GM15510 (cell line): Measurements from ENCODE around the gene DOCK9.

Experiments
- POLR2A ChIP-seq: IDR thresholded peaks from 3 replicates; pipeline ENCODE4 v1.6.1; 2011; ENCODE audit warnings: borderline replicate concordance; ENCODE audit not compliant: insufficient read length; ENCODE audit errors: extremely low read depth

The DOCK9 gene

DNA sequence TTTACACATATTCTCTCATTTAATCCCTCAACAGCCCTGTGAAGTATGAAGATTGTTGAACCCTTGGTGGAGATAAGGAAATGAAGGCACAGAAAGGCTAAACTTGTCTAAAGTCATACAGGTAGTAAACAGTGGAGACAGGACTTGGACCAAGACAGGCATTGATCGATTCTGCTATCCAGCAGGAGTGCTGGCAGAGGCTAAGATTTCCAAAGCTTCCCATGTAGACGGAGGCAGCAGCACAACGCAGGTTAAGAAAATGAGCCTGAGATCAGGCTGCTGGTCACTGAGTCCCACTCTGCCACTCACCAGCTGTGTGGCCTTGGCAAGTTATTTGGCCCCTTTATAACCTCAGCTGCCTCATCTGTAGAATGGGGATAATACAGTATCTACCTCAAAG lies 140.0 kb downstream of the DOCK9 start:
- TF ChIP-seq POLR2A, result no peak

DNA sequence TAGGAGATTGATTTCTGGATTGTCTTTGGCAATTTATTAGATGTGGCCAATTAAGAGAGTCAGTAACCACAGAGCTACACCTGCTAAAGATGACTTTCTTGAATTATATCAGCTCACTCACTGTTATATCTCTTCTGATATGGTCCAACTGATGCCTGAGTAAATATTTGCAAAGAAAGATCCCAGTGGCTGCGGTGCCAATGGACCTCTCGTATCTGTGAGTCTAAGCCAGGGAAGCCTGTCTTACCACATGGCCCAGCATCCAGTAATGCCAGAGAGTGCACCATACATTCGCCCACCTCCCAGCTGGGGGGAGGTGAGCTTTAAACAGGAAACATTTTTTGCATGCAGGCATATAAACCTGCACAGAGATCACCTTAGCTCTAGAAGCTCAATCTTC lies 142.7 kb downstream of the DOCK9 start:
- no peak for TF ChIP-seq POLR2A

DNA sequence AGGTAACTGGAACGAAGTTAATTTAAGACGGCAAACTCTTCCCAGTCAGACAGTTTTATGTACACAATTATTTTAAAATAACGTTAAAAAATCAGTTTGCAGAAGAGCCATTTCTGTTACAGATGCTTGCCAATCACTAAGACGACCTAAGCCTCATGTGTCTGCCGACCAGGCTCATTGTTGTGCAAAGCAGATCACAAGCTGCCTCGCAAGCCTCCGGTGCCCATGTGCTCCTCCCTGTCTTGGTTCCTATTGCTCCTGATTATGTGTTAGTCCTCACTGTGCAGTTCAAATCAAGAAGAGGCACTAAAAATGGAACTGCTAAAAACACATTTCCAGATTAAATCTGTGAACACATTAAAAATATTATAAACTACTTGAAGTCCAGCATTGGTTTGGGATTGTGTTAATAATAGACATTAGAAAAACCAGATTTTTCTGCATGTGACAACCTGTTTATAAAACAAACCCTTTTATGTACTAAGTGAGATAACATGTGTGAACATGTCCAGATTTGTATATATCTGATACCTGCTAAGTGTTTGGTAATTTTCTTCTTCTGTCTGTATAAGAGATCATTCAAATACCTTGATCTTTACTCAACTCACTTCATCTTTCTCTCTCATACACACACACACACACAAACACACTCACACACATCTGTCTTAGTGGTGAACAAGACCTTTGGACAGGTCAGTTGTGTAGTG lies 143.5 kb downstream of the DOCK9 start:
- no peak for TF ChIP-seq POLR2A

DNA sequence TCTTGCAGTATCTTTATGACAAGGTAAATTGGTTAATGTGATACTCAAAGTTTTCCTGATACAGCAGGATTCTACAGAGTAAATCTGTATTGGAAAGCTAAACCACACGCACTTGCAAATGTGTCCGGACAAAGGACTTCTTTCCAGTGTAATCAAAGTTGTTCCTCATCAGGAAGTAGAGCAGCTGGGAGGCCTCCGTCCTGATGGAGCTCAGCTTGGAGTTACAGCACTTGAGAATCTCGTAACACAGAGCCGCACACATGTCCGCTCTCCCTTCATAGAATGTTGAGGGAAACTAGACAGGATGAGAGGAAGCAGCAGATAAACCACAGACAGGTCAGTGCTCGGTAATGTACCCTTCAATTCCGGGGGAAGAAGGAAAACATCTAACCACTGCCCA lies 146.6 kb downstream of the DOCK9 start:
- no peak for TF ChIP-seq POLR2A

DNA sequence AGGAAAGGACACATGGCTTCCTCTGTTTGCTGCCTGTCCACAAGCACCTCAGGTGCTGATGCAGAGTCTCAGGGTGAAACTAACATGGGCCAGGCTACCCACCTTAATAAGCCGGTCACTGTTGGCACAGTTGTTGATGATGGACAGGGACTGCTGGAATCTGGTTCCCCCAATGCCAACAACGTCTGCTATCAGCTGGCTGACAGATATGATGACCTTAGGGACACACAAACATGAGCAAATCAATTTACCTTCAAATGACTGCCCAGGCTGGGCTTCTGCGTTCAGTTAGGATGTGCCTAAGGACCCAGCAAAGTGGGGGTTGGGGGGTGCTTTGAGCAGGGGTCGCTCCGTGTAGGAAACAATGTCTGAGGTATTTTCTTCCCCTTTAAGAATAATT lies 148.3 kb downstream of the DOCK9 start:
- no peak for TF ChIP-seq POLR2A

DNA sequence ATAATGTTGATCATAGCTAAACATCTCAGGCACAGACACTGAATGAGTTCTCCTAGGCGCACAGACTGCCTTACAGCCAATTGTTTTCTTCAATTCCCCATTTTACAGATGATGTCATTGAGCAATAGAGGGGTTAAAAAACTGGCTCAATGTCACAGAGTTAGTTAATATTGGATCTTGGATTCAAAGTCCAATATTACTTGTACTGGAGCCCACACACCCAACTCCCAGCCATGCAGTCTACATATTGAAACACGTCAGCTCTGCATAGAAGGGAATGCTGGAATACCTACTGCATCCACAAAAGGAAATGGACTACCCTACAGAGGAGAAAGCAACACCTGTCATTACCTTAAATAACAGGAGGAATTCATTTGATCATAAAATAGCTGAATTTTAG lies 149.2 kb downstream of the DOCK9 start:
- TF ChIP-seq POLR2A, result no peak

DNA sequence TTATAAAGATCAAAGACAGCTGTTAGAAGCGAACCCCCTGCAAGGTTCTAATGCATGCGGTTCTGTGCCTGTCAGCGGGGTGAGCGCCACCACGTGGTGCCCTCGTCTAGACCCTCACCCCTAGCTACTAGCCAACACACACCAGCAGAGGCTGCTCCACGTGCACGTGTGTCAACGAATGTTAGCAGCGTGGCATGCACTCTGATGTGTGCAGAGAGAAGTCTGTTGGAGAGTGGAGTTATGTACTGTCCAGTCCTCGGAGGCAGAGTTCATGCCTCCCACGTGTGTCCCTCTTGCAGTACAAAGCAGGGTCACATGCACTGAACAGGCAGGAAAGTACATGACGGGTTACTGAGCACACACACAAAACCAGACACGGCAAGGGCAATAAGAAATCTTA lies 150.4 kb downstream of the DOCK9 start:
- TF ChIP-seq POLR2A, result no peak

DNA sequence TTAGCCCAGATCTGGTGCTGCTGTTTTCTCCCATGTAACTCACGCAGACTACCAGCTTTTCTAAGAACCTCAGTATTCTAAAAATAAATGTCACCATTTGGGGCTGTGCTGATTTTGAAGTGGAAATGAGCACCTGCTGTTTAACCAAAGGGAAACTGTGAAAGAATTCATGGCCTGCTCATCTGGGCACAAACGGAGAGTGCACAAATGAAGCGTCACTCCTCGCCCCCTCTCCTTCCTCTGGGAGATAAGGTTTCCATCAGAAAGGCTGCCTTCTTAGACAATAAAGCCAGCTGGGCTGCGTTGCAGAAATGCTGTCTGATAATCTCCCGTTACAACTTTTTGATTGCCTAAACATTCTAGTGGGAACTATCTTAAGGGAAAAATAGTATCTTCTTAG lies 151.7 kb downstream of the DOCK9 start:
- TF ChIP-seq POLR2A, result no peak

DNA sequence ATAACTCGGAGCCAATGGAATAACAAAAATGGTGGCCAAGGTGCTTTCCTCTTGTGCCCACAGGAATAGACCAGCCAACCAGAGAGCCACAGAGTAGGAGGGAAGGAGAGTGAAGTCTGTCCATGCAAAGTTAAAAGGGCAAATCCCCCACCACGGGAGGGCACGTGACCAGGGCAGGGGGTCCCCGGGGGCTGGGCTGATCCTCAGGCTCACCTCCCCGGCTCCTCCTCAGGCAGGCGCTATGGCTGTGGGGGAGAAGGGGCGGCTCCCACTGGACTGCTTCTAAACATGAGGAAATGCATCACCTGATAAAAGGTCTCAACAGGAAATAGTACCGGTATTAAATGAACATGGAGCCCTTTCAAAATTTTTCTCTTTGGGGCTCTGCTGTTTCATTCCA lies 152.2 kb downstream of the DOCK9 start:
- TF ChIP-seq POLR2A, result no peak

DNA sequence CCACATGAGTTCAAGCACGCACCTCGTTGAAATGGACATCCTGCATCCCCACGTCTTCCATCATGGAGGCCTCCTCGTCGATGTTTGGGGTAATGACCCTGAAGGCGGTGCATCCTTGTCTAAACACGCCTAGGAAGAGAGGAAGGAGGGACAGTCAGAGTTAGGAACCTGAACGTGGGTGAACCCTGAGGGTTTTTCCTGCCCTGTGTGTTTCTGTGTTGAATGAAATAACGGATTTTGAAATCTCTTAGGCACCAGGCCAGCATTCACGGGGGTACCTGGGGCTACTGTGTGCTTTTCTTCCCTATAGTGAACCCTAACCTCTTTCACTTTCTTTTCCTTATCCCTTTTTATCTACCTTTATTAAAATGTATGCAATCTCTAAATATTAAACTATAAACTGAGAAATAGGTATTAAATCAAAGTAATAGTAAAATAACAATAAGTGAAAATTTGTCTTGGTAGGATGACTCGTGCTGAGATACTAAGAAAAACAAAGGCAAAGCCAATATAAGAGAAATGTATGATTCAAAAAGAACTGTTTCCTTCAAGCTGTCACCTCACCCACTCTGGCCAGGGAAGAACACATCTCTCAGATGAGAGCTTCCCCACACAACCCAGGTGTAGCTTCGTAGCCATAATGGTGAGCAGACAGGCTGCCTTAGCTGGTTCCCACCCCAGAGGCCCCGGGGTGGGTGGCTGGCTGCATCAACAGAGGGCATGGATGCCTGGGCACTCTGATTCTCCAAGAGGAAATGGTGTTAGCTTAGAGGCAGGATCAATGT lies 153.3 kb downstream of the DOCK9 start:
- TF ChIP-seq POLR2A, result no peak

DNA sequence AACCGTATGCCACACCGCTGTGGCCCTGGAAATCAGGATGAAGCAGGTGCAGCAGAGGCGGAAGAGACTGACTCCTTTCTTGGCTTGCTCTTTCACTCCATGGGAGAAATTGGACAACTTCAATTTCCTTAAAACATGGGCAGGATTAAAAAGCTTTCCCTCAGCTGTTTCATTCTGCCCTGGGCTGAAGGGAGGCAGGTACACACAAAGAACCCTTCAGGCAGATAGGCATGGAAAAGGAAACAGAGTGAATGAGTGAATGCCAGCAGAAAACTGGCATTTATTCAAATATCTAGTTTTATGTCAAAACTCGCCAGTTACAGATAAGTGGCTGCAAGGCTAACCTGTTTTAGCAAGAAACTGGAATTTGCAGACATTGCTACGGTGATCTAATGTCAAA lies 154.4 kb downstream of the DOCK9 start:
- no peak for TF ChIP-seq POLR2A

DNA sequence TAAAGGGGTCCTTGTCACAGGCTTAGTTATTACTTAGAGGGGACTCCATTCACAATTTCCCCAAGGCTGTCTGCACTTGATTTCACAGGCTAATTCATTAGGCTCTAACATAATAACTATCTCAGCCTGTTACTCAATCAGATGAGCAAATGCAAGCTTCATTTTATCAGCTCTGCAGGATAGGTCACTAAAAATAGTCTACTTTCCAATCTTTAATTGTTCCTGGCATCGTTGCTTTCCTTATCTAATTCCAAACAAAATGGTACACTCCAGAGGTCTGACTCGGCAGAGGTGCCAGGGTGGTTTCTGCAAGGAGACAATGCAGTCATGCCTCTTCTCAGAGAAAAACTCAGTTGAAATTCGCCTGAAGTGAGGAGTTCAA lies 155.6 kb downstream of the DOCK9 start:
- TF ChIP-seq POLR2A, result no peak

DNA sequence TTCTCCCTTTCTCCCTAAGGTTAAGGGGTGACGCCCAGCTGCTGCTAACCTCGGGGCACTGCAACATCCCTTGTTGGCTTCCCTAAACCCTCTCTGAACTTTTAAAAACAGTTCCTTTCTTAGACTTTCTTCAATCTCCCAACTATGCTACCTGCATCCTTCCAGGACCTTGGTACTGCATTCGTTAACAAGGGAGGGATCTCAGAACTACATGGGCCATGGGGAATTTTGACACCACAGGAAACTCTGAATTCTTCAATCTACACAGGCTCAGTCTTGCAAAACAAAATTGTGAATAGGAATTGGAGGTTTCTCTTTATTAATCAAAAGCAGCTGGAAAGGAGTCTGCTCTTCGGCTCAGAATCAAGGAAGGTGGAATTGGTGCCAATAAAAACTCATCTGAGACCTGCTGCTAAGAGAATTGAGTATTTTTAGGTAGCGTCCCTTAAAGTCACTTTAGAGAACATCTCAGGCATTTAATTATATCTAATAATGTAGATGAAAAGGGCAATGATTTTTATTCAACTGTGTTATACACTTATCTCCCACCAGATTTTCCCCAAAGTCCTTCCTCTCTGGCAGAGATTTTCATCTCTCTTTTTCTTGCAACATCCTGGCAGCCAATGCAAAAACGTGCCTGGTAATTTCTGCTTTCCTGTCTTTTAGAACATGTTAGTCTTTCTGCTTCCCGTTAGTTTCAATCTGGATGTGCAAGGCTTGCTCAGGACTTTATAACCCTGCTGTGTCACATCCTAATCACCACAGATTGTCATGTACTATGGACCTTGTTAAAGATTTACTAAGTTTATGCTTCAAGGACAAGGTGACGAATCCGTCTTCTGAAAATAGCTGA lies 156.3 kb downstream of the DOCK9 start:
- TF ChIP-seq POLR2A, result no peak

DNA sequence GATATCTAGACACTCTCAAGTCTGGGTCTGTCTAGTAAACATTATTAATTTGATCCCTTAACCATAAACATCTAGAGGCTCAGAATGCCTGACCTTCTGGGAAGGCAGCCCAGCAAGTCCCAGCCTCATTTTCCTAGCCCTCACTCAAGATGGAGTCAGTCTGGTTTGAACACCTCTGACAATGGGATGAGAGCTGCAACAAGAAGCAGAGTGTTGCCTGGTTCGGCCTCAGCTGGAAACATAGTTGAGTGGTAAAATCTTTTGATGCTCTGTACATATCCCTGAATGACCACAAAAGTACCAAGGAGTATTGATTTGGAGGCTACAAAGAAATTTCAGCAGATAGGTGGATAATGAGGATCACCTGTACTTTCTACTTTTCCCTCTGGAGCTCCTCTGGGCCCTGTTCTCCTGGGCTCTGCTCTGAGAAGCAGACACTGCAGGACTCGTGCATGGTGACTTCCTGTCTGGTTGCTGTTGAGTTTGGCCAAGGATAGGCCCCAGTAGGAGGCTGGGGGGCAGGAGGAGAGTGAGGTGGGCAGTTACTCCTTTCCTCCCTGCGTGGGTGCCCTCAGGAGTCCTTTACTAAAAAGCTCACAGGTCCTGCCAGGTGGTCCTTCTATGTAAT lies 157.0 kb downstream of the DOCK9 start:
- no peak for TF ChIP-seq POLR2A

DNA sequence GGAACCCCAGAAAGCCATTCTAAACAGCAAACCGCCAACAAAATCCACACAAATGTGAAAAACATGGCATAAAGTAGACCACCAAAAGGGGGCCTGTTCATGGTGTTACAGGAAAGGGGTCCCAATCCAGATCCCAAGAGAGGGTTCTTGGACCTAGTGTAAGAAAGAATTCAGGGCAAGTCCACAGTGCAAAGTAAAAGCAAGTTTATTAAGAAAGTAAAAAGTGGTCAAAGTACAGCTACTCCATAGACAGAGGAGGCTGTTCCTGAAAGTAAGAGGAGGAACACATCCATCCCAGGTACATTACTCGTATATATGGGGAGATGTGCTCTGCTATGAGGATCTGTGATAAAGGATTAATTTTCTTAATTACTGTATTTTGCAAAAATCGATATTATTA lies 157.6 kb downstream of the DOCK9 start:
- TF ChIP-seq POLR2A, result no peak

DNA sequence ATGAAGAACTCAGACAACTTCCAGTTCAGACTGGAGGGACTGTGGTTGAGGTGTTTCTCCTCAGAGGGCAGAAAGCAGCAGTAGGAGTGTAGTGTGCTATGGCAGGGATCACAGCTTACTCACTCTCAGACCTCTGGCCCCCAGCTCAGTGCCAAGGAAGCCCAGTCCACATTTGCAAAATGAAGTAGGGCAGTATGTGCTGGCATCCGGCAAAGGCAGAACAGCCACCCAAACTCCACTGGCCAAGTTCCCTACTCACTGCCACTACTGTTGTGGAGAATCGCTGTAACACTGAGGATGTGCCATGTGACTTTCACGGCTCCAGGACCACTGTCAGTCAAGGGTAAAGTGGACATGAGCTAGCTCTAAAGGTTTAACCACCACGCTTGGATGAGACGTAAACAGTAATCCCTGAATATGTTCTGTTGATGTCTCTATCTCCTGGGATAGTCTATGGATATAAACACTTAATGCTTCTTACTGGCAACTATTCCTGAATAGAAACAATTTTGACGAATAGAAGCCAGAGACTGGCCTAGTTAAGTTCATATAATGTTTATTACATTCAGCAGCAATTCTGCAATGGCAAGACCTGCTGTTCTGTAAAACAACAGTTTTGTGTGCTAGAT lies 158.4 kb downstream of the DOCK9 start:
- TF ChIP-seq POLR2A, result no peak

DNA sequence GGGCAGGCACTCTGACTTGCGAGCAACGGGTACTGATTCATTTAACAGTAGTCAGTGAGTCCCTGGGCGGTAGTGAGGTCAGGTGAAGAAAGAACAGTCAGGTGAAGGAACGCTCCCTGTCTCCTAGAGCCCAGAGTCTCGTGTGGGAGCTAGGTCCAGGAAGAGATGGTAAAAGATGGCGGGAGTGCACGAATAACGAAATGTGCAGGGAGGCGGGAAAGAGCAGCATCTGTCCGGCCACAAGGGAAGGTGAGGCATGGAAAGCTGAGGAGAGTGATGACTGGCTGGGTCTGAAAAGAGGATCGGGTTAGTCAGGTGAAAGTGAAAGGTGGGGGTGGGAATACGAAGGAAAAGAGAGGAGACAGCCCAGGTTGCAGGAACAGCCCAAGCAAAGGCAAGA lies 161.5 kb downstream of the DOCK9 start:
- TF ChIP-seq POLR2A, result no peak
